H1 (cell line): ENCODE results near the gene GPC3. TPM values are rescaled to one million over a fixed set of nuclear protein-coding genes. Genes with fewer than 3 reads are reported as not detected.

ENCODE experiments used
- CTCF ChIA-PET: fragments of 300-600 bp; sonication (Branson Sonifier 250); formaldehyde crosslinking; loops from one replicate; lab custom pipeline; 2021; ENCODE audit not compliant: partially characterized antibody; lab: Charles Lee
- POLR2A ChIA-PET: fragments of 300-600 bp; sonication (Branson Sonifier 250); formaldehyde crosslinking; loops from one replicate; lab custom pipeline; 2021; ENCODE audit warnings: inconsistent platforms; ENCODE audit not compliant: partially characterized antibody; lab: Charles Lee
- DNase-seq, 2 experiments: peaks; one replicate each; pipeline versions ENCODE4 v3.0.0 to v3.0.0-alpha.2; 2010 to 2022; ENCODE audit warnings: low spot score in 2 of 2, low read depth in 1 of 2, mixed read lengths in 1 of 2
- FAIRE-seq: peaks from 2 replicates; lab custom pipeline; 2011; peaks lifted over from hg19 to GRCh38; lab: Jason Lieb, UNC
- H2AFZ ChIP-seq: 2 replicates; pipeline ENCODE4 v1.8.1; 2012; ENCODE audit warnings: low read length, inconsistent platforms
- H2AK5ac ChIP-seq: 2 replicates; pipeline ENCODE4 v1.6.1; 2013; ENCODE audit warnings: low read depth, low read length
- H2BK120ac ChIP-seq: replicated peaks from 2 replicates; pipeline ENCODE3; 2013; ENCODE audit warnings: low read depth, low read length, inconsistent platforms
- H2BK12ac ChIP-seq: 2 replicates; pipeline ENCODE4 v1.6.1; 2013; ENCODE audit warnings: low read depth, low read length
- H2BK15ac ChIP-seq: 2 replicates; pipeline ENCODE4 v1.6.1; 2013; ENCODE audit warnings: low read length
- H2BK20ac ChIP-seq: 2 replicates; pipeline ENCODE4 v1.6.1; 2013; ENCODE audit warnings: low read length
- H2BK5ac ChIP-seq: 2 replicates; pipeline ENCODE4 v1.6.1; 2013; ENCODE audit warnings: low read depth, low read length
- H3K14ac ChIP-seq: 2 replicates; pipeline ENCODE4 v1.6.1; 2013; ENCODE audit warnings: inconsistent platforms; ENCODE audit not compliant: insufficient read length
- H3K18ac ChIP-seq: 2 replicates; pipeline ENCODE4 v1.6.1; 2013; ENCODE audit warnings: low read length; ENCODE audit errors: extremely low read depth
- H3K23ac ChIP-seq: 2 replicates; pipeline ENCODE4 v1.6.1; 2013; ENCODE audit warnings: inconsistent platforms; ENCODE audit not compliant: insufficient read length
- H3K23me2 ChIP-seq: 2 replicates; pipeline ENCODE4 v1.6.1; 2013; ENCODE audit warnings: low read depth, low read length
- H3K27ac ChIP-seq: 2 replicates; pipeline ENCODE4 v1.6.1; 2011; ENCODE audit warnings: low read depth, low read length, inconsistent platforms
- H3K27me3 ChIP-seq, 4 experiments: replicated peaks in 1 of 4; 1 replicate in 1 of 4; 2 replicates in 3 of 4; pipeline versions ENCODE4 v1.6.1 to v1.8.1; 2011 to 2013; ENCODE audit warnings: low read length in 3 of 4, mild to moderate bottlenecking in 3 of 4, inconsistent platforms in 2 of 4, mixed read lengths in 2 of 4, moderate library complexity in 1 of 4; ENCODE audit not compliant: control insufficient read depth in 3 of 4, insufficient read depth in 3 of 4; ENCODE audit errors: extremely low read depth in 1 of 4
- H3K36me3 ChIP-seq, 4 experiments: 2 replicates each; pipeline versions ENCODE4 v1.6.1 to v1.8.1; 2011 to 2013; ENCODE audit warnings: mild to moderate bottlenecking in 4 of 4, low read length in 3 of 4, moderate library complexity in 2 of 4, control low read depth in 1 of 4, inconsistent platforms in 1 of 4; ENCODE audit not compliant: insufficient read depth in 4 of 4, control insufficient read depth in 2 of 4
- H3K4ac ChIP-seq: replicated peaks from 2 replicates; pipeline ENCODE3; 2013; ENCODE audit warnings: low read length, low read depth, mixed read lengths, inconsistent platforms; ENCODE audit not compliant: insufficient read length
- H3K4me1 ChIP-seq, 4 experiments: replicated peaks in 1 of 4; 1 replicate in 1 of 4; 2 replicates in 3 of 4; pipeline versions ENCODE4 v1.6.1 to v1.8.1; 2011 to 2013; ENCODE audit warnings: low read length in 3 of 4, inconsistent platforms in 2 of 4, mixed read lengths in 1 of 4; ENCODE audit not compliant: insufficient read depth in 4 of 4, control insufficient read depth in 3 of 4
- H3K4me2 ChIP-seq, 2 experiments: 2 replicates each; pipeline versions ENCODE4 v1.6.1 to v1.8.1; 2011 to 2013; ENCODE audit warnings: low read depth in 2 of 2, low read length in 2 of 2, control low read depth in 1 of 2, inconsistent platforms in 1 of 2, mild to moderate bottlenecking in 1 of 2; ENCODE audit not compliant: insufficient read depth in 1 of 2
- H3K4me3 ChIP-seq, 4 experiments: fragments of 200-600, 300-600 bp in 1 of 4; sonication (generic), shearing (Covaris generic), sonication (Bioruptor Twin) in 1 of 4; 2 replicates each; pipeline versions ENCODE4 v1.5.1 to v1.8.1; 2011 to 2016; ENCODE audit warnings: low read length in 4 of 4, low read depth in 3 of 4, control low read depth in 2 of 4, inconsistent platforms in 2 of 4, mild to moderate bottlenecking in 2 of 4, mixed read lengths in 1 of 4, moderate library complexity in 1 of 4; ENCODE audit not compliant: insufficient read depth in 2 of 4; ENCODE audit errors: extremely low read depth in 1 of 4
- H3K56ac ChIP-seq: replicated peaks from 2 replicates; pipeline ENCODE3; 2013; ENCODE audit warnings: low read depth, mild to moderate bottlenecking, mixed read lengths, low read length, inconsistent platforms; ENCODE audit not compliant: insufficient read length
- H3K79me1 ChIP-seq: 2 replicates; pipeline ENCODE4 v1.6.1; 2013; ENCODE audit warnings: low read depth, low read length, control low read depth
- H3K79me2 ChIP-seq, 2 experiments: 2 replicates each; pipeline versions ENCODE4 v1.6.1 to v1.8.1; 2012 to 2013; ENCODE audit warnings: low read length in 2 of 2, mild to moderate bottlenecking in 2 of 2, inconsistent platforms in 1 of 2; ENCODE audit not compliant: insufficient read depth in 2 of 2, control insufficient read depth in 1 of 2
- H3K9ac ChIP-seq, 4 experiments: replicated peaks in 1 of 4; 1 replicate in 1 of 4; 2 replicates in 3 of 4; pipeline versions ENCODE4 v1.6.1 to v1.8.1; 2011 to 2013; ENCODE audit warnings: low read depth in 3 of 4, low read length in 3 of 4, control low read depth in 2 of 4, mild to moderate bottlenecking in 2 of 4, moderate library complexity in 2 of 4, inconsistent platforms in 1 of 4; ENCODE audit errors: extremely low read depth in 1 of 4
- H3K9me3 ChIP-seq, 2 experiments: 2 replicates each; pipeline versions ENCODE4 v1.6.1 to v1.8.1; 2012 to 2013; ENCODE audit warnings: mild to moderate bottlenecking in 2 of 2, moderate library complexity in 2 of 2, control low read depth in 1 of 2, inconsistent platforms in 1 of 2, low read depth in 1 of 2, low read length in 1 of 2, mixed read lengths in 1 of 2; ENCODE audit not compliant: insufficient read depth in 2 of 2
- H4K20me1 ChIP-seq, 2 experiments: replicated peaks in 1 of 2; 2 replicates each; pipeline versions ENCODE3 to v1.8.1; 2011 to 2013; ENCODE audit warnings: inconsistent platforms in 2 of 2, low read length in 2 of 2, mild to moderate bottlenecking in 1 of 2; ENCODE audit not compliant: insufficient read depth in 2 of 2, control insufficient read depth in 1 of 2
- H4K5ac ChIP-seq: 2 replicates; pipeline ENCODE4 v1.6.1; 2013; ENCODE audit warnings: low read length, low read depth, mixed read lengths, inconsistent platforms; ENCODE audit not compliant: insufficient read length
- H4K8ac ChIP-seq: 2 replicates; pipeline ENCODE4 v1.8.0; 2013; ENCODE audit warnings: mild to moderate bottlenecking, moderate library complexity, low read length, inconsistent platforms; ENCODE audit not compliant: insufficient read depth; ENCODE audit errors: extremely low read depth
- H4K91ac ChIP-seq: replicated peaks from 2 replicates; pipeline ENCODE3; 2013; ENCODE audit warnings: low read length, mixed read lengths, inconsistent platforms; ENCODE audit not compliant: insufficient read length
- BACH1 ChIP-seq: IDR thresholded peaks from 2 replicates; pipeline ENCODE4 v1.6.1; 2012; ENCODE audit warnings: low read length, improper control_type of control experiment
- BCL11A ChIP-seq, 2 experiments: IDR thresholded peaks; one replicate each; pipeline ENCODE4 v1.6.1; 2011; ENCODE audit warnings: low read depth in 2 of 2, low read length in 2 of 2, mild to moderate bottlenecking in 2 of 2
- BRCA1 ChIP-seq: IDR thresholded peaks from 2 replicates; pipeline ENCODE4 v1.6.1; 2012; ENCODE audit warnings: low read depth, low read length, improper control_type of control experiment
- CBX8 ChIP-seq: fragments of 300-800, 300-1000 bp; sonication (generic); IDR thresholded peaks from 2 replicates; pipeline ENCODE4 v1.7.1; 2016; ENCODE audit warnings: low read depth, low read length, borderline replicate concordance
- EP300 ChIP-seq, 2 experiments: IDR thresholded peaks; 1 replicate in 1 of 2; 2 replicates in 1 of 2; pipeline ENCODE4 v1.6.1; 2011 to 2012; ENCODE audit warnings: low read depth in 2 of 2, low read length in 2 of 2, mild to moderate bottlenecking in 2 of 2, borderline replicate concordance in 1 of 2, inconsistent platforms in 1 of 2, moderate library complexity in 1 of 2
- EZH2 ChIP-seq: fragments of 200-600 bp; sonication (generic); IDR thresholded peaks from 2 replicates; pipeline ENCODE4 v1.7.1; 2012; ENCODE audit warnings: low read depth, mild to moderate bottlenecking, moderate library complexity, low read length, inconsistent platforms; ENCODE audit not compliant: severe bottlenecking
- FOSL1 ChIP-seq: IDR thresholded peaks from 2 replicates; pipeline ENCODE4 v1.6.1; 2011; ENCODE audit warnings: mild to moderate bottlenecking, low read depth, low read length, moderate library complexity; ENCODE audit not compliant: insufficient read depth
- GTF2F1 ChIP-seq: IDR thresholded peaks from 2 replicates; pipeline ENCODE4 v1.6.1; 2012; ENCODE audit warnings: low read depth, low read length, improper control_type of control experiment, borderline replicate concordance
- JUN ChIP-seq: IDR thresholded peaks from 2 replicates; pipeline ENCODE4 v1.6.1; 2011; ENCODE audit warnings: low read depth, mild to moderate bottlenecking, improper control_type of control experiment, low read length
- PHF8 ChIP-seq: fragments of 200-600 bp; sonication (generic); conservative IDR thresholded peaks from 2 replicates; pipeline ENCODE4 v1.7.1; 2012; ENCODE audit warnings: low read depth, mild to moderate bottlenecking, inconsistent platforms, low read length, moderate library complexity
- SP4 ChIP-seq: IDR thresholded peaks from 2 replicates; pipeline ENCODE4 v1.6.1; 2012; ENCODE audit warnings: low read length, inconsistent platforms
- WGBS, 2 experiments: shearing (Covaris generic) in 1 of 2; methylation state at CpG; one replicate each; pipeline versions ENCODE4 v1.1.6 to v1.1.7; 2013 to 2015; ENCODE audit warnings: low lambda C conversion rate in 2 of 2, mixed read lengths in 2 of 2, inconsistent platforms in 1 of 2, low coverage in 1 of 2, missing lambda C conversion rate in 1 of 2; ENCODE audit not compliant: insufficient replicate concordance in 2 of 2, insufficient coverage in 1 of 2, insufficient read length in 1 of 2; ENCODE audit errors: extremely low coverage in 1 of 2, missing lambda C conversion rate in 1 of 2; 5-methylcytosine and 5-hydroxymethylcytosine counted together
- polyA plus RNA-seq, 7 experiments: library from polyadenylated mRNA; depleted of rRNA in 3 of 7; stranded (reverse) in 5 of 7; unstranded in 2 of 7; fragments of >200 nt in 5 of 7; fragments of 200-250 nt in 2 of 7; gene quantifications; 1 replicate in 5 of 7; 2 replicates in 1 of 7; 4 replicates in 1 of 7; pipeline versions ENCODE4 v1.2.1 to v1.2.3, GENCODE V29; 2011 to 2013; ENCODE audit warnings: missing spikeins in 2 of 7, mixed read lengths in 2 of 7
- total RNA-seq: library from RNA; stranded (reverse); fragmentation: NEBNext Ultra II Directional; extraction: Animal tissue kit (Norgen Biotek cat#: 25700); gene quantifications from 2 replicates; pipeline ENCODE4 v1.2.1, GENCODE V29; 2021
- TF ChIP-seq, protein P1 (sequence below): IDR thresholded peaks from 2 replicates; pipeline ENCODE4 v1.6.1; 2012; ENCODE audit warnings: low read length, inconsistent platforms

GPC3 gene
- total and polyA plus RNA-seq, 2 of the 8 experiments (the other 6 are each of a cell fraction or from before 2014, with no cell fraction given) = 64.8 to 71.9 TPM

- Histone ChIP-seq H2BK5ac (no peak overlapping the region), H2BK12ac (no peak overlapping the region), H3K27me3 (no peaks in the 10 kb centered on the region), H3K79me2 (no peaks in the 10 kb centered on the region), H3K23me2 (no peaks in the 10 kb centered on the region), H2AK5ac (no peak overlapping the region), H3K4me3 (no peak overlapping the region), H3K14ac (no peak overlapping the region), H3K18ac (no peak overlapping the region), H4K91ac (no peak overlapping the region), H4K5ac (no peak overlapping the region), H3K9me3 (no peaks in the 10 kb centered on the region), H2BK15ac (no peak overlapping the region), H3K4me2 (no peak overlapping the region), H3K9ac (no peak overlapping the region), H3K4me1 (peaks cover 0 to 2% (median under 1%) of the 10 kb centered on the region in 4 experiments; a peak in 5 of 7 replicates), H3K27ac (no peak overlapping the region), H4K8ac (no peak overlapping the region), H4K20me1 (no peaks in the 10 kb centered on the region), H3K36me3 (no peaks in the 10 kb centered on the region; a peak in 1 of 8 replicates), H2BK20ac (no peak overlapping the region), H2BK120ac (no peak overlapping the region), H3K56ac (no peak overlapping the region), H3K23ac (no peak overlapping the region), H2AFZ (no peak overlapping the region), H3K4ac (no peak overlapping the region), H3K79me1 (no peaks in the 10 kb centered on the region)
- FAIRE-seq (no peak), DNase-seq (no peak)
- 94% methylated on average over 3 of the region's 3 CpGs; no CpG with 5 or more reads in 1 of the 2 experiments for WGBS, 2 experiments
- CTCF ChIA-PET = no interaction called here
- POLR2A ChIA-PET = no interaction called here
- TF ChIP-seq JUN = no peak
- TF ChIP-seq EP300 (IDR thresholded peaks at IDR 0.05; ENCODE audit: borderline replicate concordance in 1 of 2, low read depth in 2 of 2, low read length in 2 of 2) = no peak
- no peak for TF ChIP-seq BRCA1
- TF ChIP-seq GTF2F1 = no peak
- TF ChIP-seq CBX8 = no peak
- TF ChIP-seq, protein P1, sequence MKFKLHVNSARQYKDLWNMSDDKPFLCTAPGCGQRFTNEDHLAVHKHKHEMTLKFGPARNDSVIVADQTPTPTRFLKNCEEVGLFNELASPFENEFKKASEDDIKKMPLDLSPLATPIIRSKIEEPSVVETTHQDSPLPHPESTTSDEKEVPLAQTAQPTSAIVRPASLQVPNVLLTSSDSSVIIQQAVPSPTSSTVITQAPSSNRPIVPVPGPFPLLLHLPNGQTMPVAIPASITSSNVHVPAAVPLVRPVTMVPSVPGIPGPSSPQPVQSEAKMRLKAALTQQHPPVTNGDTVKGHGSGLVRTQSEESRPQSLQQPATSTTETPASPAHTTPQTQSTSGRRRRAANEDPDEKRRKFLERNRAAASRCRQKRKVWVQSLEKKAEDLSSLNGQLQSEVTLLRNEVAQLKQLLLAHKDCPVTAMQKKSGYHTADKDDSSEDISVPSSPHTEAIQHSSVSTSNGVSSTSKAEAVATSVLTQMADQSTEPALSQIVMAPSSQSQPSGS = no peak
- TF ChIP-seq SP4 = no peak
- no peak for TF ChIP-seq BCL11A (IDR thresholded peaks at IDR 0.05; ENCODE audit: low read depth in 2 of 2, low read length in 2 of 2)
- no peak for TF ChIP-seq EZH2
- no peak for TF ChIP-seq PHF8
- no peak for TF ChIP-seq FOSL1
- no peak for TF ChIP-seq BACH1
Measured at GRCh38 chrX:133918361-133918771, 67.0 kb downstream of the GPC3 start.
